H9 (cell line): ENCODE data around the gene CYRIA. TPM values are rescaled to one million over a fixed set of nuclear protein-coding genes. Genes with fewer than 3 reads are reported as not detected.

Source experiments
- DNase-seq: peaks from one replicate; pipeline ENCODE4 v3.0.0-alpha.2; 2017
- H2AFZ ChIP-seq: one replicate; pipeline ENCODE4 v1.6.1; 2013; ENCODE audit warnings: mild to moderate bottlenecking, low read length, control low read depth, moderate library complexity
- H2AK5ac ChIP-seq: 2 replicates; pipeline ENCODE4 v1.6.1; 2013; ENCODE audit warnings: low read length, control low read depth, mixed read lengths; ENCODE audit not compliant: insufficient read length
- H2BK120ac ChIP-seq: one replicate; pipeline ENCODE4 v1.6.1; 2013; ENCODE audit warnings: low read depth, mild to moderate bottlenecking, low read length, control low read depth, inconsistent platforms; ENCODE audit not compliant: poor library complexity, severe bottlenecking
- H2BK12ac ChIP-seq: 2 replicates; pipeline ENCODE4 v1.6.1; 2013; ENCODE audit warnings: low read length, control low read depth, mixed read lengths, low read depth; ENCODE audit not compliant: insufficient read length
- H2BK15ac ChIP-seq: 2 replicates; pipeline ENCODE4 v1.6.1; 2013; ENCODE audit warnings: low read depth, low read length, control low read depth
- H2BK20ac ChIP-seq: one replicate; pipeline ENCODE4 v1.6.1; 2013; ENCODE audit warnings: low read depth, mild to moderate bottlenecking, low read length, control low read depth, inconsistent platforms; ENCODE audit not compliant: poor library complexity, severe bottlenecking
- H2BK5ac ChIP-seq: 2 replicates; pipeline ENCODE4 v1.6.1; 2013; ENCODE audit warnings: low read length, control low read depth, mixed read lengths; ENCODE audit not compliant: insufficient read length
- H3K14ac ChIP-seq: 2 replicates; pipeline ENCODE4 v1.6.1; 2013; ENCODE audit warnings: low read length, control low read depth; ENCODE audit not compliant: insufficient read depth
- H3K18ac ChIP-seq: 2 replicates; pipeline ENCODE4 v1.6.1; 2013; ENCODE audit warnings: low read depth, mild to moderate bottlenecking, mixed read lengths, low read length, control low read depth; ENCODE audit not compliant: insufficient read length
- H3K23ac ChIP-seq: 2 replicates; pipeline ENCODE4 v1.6.1; 2013; ENCODE audit warnings: low read length, control low read depth, mixed read lengths, low read depth; ENCODE audit not compliant: insufficient read length
- H3K23me2 ChIP-seq: 2 replicates; pipeline ENCODE4 v1.6.1; 2013; ENCODE audit warnings: low read depth, mild to moderate bottlenecking, mixed read lengths, low read length, control low read depth; ENCODE audit not compliant: insufficient read length, poor library complexity, severe bottlenecking
- H3K27ac ChIP-seq: 2 replicates; pipeline ENCODE4 v1.5.1; 2013; ENCODE audit warnings: low read length, control low read depth, mixed read lengths, low read depth; ENCODE audit not compliant: insufficient read length
- H3K27me3 ChIP-seq: 2 replicates; pipeline ENCODE4 v1.6.1; 2013; ENCODE audit warnings: low read length, control low read depth, inconsistent platforms; ENCODE audit not compliant: insufficient read depth
- H3K4ac ChIP-seq: 2 replicates; pipeline ENCODE4 v1.6.1; 2013; ENCODE audit warnings: low read depth, mild to moderate bottlenecking, control low read depth, inconsistent platforms, low read length, moderate library complexity
- H3K4me1 ChIP-seq: 2 replicates; pipeline ENCODE4 v1.6.1; 2013; ENCODE audit warnings: low read length, control low read depth, inconsistent platforms; ENCODE audit not compliant: insufficient read depth
- H3K4me2 ChIP-seq: 2 replicates; pipeline ENCODE4 v1.6.1; 2013; ENCODE audit warnings: low read length, control low read depth, mixed read lengths; ENCODE audit not compliant: insufficient read length, insufficient read depth
- H3K56ac ChIP-seq: 2 replicates; pipeline ENCODE4 v1.6.1; 2013; ENCODE audit warnings: low read depth, mild to moderate bottlenecking, mixed read lengths, low read length, control low read depth; ENCODE audit not compliant: insufficient read length
- H3K79me1 ChIP-seq: 2 replicates; pipeline ENCODE4 v1.6.1; 2013; ENCODE audit warnings: low read depth, mild to moderate bottlenecking, moderate library complexity, low read length, control low read depth, inconsistent platforms; ENCODE audit not compliant: insufficient read depth, poor library complexity, severe bottlenecking
- H3K79me2 ChIP-seq: 2 replicates; pipeline ENCODE4 v1.6.1; 2013; ENCODE audit warnings: low read length, control low read depth, inconsistent platforms; ENCODE audit not compliant: insufficient read depth
- H3K9ac ChIP-seq: 2 replicates; pipeline ENCODE4 v1.6.1; 2013; ENCODE audit warnings: low read length, control low read depth, mixed read lengths; ENCODE audit not compliant: insufficient read length; ENCODE audit errors: extremely low read depth
- H3K9me3 ChIP-seq: one replicate; pipeline ENCODE4 v1.6.1; 2013; ENCODE audit warnings: low read depth, low read length, inconsistent platforms; ENCODE audit not compliant: control insufficient read depth
- H3T11ph ChIP-seq: one replicate; pipeline ENCODE4 v1.6.1; 2013; ENCODE audit warnings: mild to moderate bottlenecking, low read length, control low read depth, inconsistent platforms
- H4K20me1 ChIP-seq: one replicate; pipeline ENCODE4 v1.6.1; 2013; ENCODE audit not compliant: control insufficient read depth, insufficient read length, insufficient read depth
- H4K5ac ChIP-seq: 2 replicates; pipeline ENCODE4 v1.6.1; 2013; ENCODE audit warnings: low read depth, mild to moderate bottlenecking, mixed read lengths, low read length, control low read depth; ENCODE audit not compliant: insufficient read length
- H4K8ac ChIP-seq: replicated peaks from 2 replicates; pipeline ENCODE4 v1.6.1; 2013; ENCODE audit warnings: low read length, control low read depth, mixed read lengths, low read depth; ENCODE audit not compliant: insufficient read length
- H4K91ac ChIP-seq: 2 replicates; pipeline ENCODE4 v1.6.1; 2013; ENCODE audit warnings: low read depth, mild to moderate bottlenecking, moderate library complexity, mixed read lengths, low read length, control low read depth; ENCODE audit not compliant: insufficient read length
- H3K27ac Mint-ChIP-seq, 3 experiments: 2 replicates in 2 of 3; 3 replicates in 1 of 3; pipeline ENCODE4 v1.8.0; 2020 to 2021; ENCODE audit warnings: mixed read lengths in 3 of 3, mild to moderate bottlenecking in 1 of 3, moderate library complexity in 1 of 3
- H3K27me3 Mint-ChIP-seq: 2 replicates; pipeline ENCODE4 v1.8.0; 2021; ENCODE audit warnings: low read depth, mild to moderate bottlenecking, moderate library complexity, mixed read lengths
- H3K36me3 Mint-ChIP-seq, 3 experiments: 2 replicates in 2 of 3; 3 replicates in 1 of 3; pipeline ENCODE4 v1.8.0; 2020 to 2021; ENCODE audit warnings: low read depth in 3 of 3, mixed read lengths in 3 of 3; ENCODE audit not compliant: insufficient read depth in 1 of 3
- H3K4me1 Mint-ChIP-seq, 2 experiments: 2 replicates each; pipeline ENCODE4 v1.8.0; 2020; ENCODE audit warnings: mixed read lengths in 2 of 2
- H3K4me3 Mint-ChIP-seq, 2 experiments: 2 replicates in 1 of 2; 3 replicates in 1 of 2; pipeline ENCODE4 v1.8.0; 2020 to 2021; ENCODE audit warnings: mild to moderate bottlenecking in 2 of 2, mixed read lengths in 2 of 2, moderate library complexity in 1 of 2
- H3K9me3 Mint-ChIP-seq, 2 experiments: 2 replicates in 1 of 2; 3 replicates in 1 of 2; pipeline ENCODE4 v1.8.0; 2020; ENCODE audit warnings: mild to moderate bottlenecking in 2 of 2, mixed read lengths in 2 of 2, moderate library complexity in 1 of 2
- WGBS: extraction: QIAGEN DNeasy Blood & Tissue Kit; methylation state at CpG from one replicate; pipeline ENCODE4 v1.1.7; 2013; ENCODE audit warnings: missing lambda C conversion rate, low lambda C conversion rate, mixed read lengths; ENCODE audit not compliant: insufficient read length; ENCODE audit errors: extremely low coverage; 5-methylcytosine and 5-hydroxymethylcytosine counted together
- total RNA-seq: library from RNA; stranded (reverse); gene quantifications from 2 replicates; pipeline ENCODE4 v1.2.1, GENCODE V29; 2021
- TF ChIP-seq, protein P1 (sequence below): fragments of 200-600 bp; sonication (generic); conservative IDR thresholded peaks from 3 replicates; pipeline ENCODE4 v1.8.0; 2021; ENCODE audit warnings: antibody characterized with exemption, mild to moderate bottlenecking

CYRIA gene
- total RNA-seq, 1 experiment from 2014 or later = 2.3 TPM

DNA sequence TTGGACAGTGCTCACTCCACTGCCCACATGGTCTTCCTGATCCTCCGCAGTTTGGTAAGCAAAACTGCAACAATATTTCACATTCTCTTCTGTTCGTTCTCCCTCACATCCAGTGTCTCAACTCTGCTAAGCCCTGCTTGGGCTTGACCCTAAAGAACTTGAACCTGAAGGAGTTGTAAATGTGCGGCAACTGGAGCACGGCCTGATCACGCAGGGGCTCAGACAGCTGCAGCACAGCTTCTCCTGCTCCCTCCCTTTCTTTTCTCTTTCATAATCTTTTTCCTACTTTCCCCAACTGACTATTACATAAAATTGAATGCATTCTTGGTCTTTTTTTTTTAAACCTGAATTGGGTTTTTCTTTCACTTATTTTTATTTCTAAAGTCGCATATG is 10.2 kb downstream of the CYRIA start:
- Histone ChIP-seq H3K18ac (no peak overlapping the region), H4K91ac (no peak overlapping the region), H4K20me1 (no peaks in the 10 kb centered on the region), H3K4me1 (0 out of 2 replicates have a peak, but pooled peaks cover 2% of the 10 kb centered on the region), H2BK120ac (no peak overlapping the region), H2BK5ac (no peak overlapping the region), H3K79me2 (0 out of 2 replicates have a peak, but pooled peaks cover 2% of the 10 kb centered on the region), H2AK5ac (no peak overlapping the region), H2AFZ (no peak overlapping the region), H2BK12ac (no peak overlapping the region), H2BK20ac (no peak overlapping the region), H3K4ac (no peak overlapping the region), H3T11ph (no peak overlapping the region), H3K9ac (no peak overlapping the region), H3K23me2 (no peaks in the 10 kb centered on the region), H3K79me1 (no peaks in the 10 kb centered on the region), H4K5ac (no peak overlapping the region), H3K14ac (no peak overlapping the region), H4K8ac (no peak overlapping the region), H3K56ac (no peak overlapping the region), H3K27ac (no peak overlapping the region), H2BK15ac (no peak overlapping the region), H3K4me2 (no peak overlapping the region), H3K9me3 (no peaks in the 10 kb centered on the region), H3K23ac (no peak overlapping the region), H3K27me3 (no peaks in the 10 kb centered on the region)
- Mint-ChIP-seq H3K4me1 (peaks cover 16 to 21% of the 10 kb centered on the region in 2 experiments), H3K36me3 (no peaks in the 10 kb centered on the region), H3K4me3 (no peak overlapping the region), H3K27ac (no peak overlapping the region), H3K27me3 (no peaks in the 10 kb centered on the region; the same call in none of the 2 replicates), H3K9me3 (no peaks in the 10 kb centered on the region)
- no CpG with 5 or more reads among the region's 6 CpGs for WGBS
- TF ChIP-seq, protein P1, sequence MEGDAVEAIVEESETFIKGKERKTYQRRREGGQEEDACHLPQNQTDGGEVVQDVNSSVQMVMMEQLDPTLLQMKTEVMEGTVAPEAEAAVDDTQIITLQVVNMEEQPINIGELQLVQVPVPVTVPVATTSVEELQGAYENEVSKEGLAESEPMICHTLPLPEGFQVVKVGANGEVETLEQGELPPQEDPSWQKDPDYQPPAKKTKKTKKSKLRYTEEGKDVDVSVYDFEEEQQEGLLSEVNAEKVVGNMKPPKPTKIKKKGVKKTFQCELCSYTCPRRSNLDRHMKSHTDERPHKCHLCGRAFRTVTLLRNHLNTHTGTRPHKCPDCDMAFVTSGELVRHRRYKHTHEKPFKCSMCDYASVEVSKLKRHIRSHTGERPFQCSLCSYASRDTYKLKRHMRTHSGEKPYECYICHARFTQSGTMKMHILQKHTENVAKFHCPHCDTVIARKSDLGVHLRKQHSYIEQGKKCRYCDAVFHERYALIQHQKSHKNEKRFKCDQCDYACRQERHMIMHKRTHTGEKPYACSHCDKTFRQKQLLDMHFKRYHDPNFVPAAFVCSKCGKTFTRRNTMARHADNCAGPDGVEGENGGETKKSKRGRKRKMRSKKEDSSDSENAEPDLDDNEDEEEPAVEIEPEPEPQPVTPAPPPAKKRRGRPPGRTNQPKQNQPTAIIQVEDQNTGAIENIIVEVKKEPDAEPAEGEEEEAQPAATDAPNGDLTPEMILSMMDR = no peak
- no peak for DNase-seq
